PFSK-1 (cell line): Measurements from ENCODE around the gene CCNDBP1.

Source experiments
- FOXP2 ChIP-seq: optimal IDR thresholded peaks from 2 replicates; pipeline ENCODE3; 2011; ENCODE audit warnings: borderline replicate concordance, control low read depth, inconsistent platforms; ENCODE audit not compliant: insufficient read depth; ENCODE audit errors: extremely low read length, extremely low read depth
- POLR2AphosphoS5 ChIP-seq: IDR thresholded peaks from 2 replicates; pipeline ENCODE4 v1.6.1; 2012; ENCODE audit warnings: low read depth, mild to moderate bottlenecking, control low read depth, low read length, moderate library complexity
- SIN3A ChIP-seq: IDR thresholded peaks from 2 replicates; pipeline ENCODE4 v1.6.1; 2012; ENCODE audit warnings: mild to moderate bottlenecking, low read length, moderate library complexity, borderline replicate concordance; ENCODE audit not compliant: insufficient read depth
- TAF1 ChIP-seq: IDR thresholded peaks from 2 replicates; pipeline ENCODE4 v1.6.1; 2012; ENCODE audit warnings: low read length, control low read depth, borderline replicate concordance; ENCODE audit not compliant: insufficient read depth
- TF ChIP-seq, protein P1 (sequence below), 2 experiments: IDR thresholded peaks; 2 replicates each; pipeline versions ENCODE4 v1.6.1 to v1.8.0; 2011 to 2012; ENCODE audit warnings: low read depth in 2 of 2, low read length in 2 of 2, control low read depth in 1 of 2, inconsistent platforms in 1 of 2, mild to moderate bottlenecking in 1 of 2, moderate library complexity in 1 of 2; ENCODE audit not compliant: insufficient read depth in 1 of 2

The CCNDBP1 gene

DNA sequence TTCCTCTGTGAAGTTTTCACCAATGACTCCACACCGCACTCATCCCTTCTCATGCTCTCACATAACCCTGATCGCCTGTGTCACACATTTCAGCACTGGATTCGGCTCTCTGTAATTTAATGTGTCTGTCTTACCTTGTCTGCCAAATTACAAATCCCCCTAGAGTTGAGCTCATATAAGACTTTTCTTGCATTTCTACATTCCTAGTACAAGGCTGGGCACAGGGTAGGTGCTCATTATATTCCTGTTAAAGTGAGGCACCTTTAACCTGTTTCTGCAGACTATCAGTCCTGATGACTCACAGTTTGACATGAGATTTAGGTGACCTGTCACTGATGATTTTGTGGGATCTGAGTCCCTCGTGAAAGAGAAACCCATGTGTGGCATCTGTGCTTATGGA is 58.9 kb downstream of the CCNDBP1 start:
- TF ChIP-seq POLR2AphosphoS5 (no peak), SIN3A (no peak), FOXP2 (no peak), TAF1 (no peak)
- TF ChIP-seq, protein P1, sequence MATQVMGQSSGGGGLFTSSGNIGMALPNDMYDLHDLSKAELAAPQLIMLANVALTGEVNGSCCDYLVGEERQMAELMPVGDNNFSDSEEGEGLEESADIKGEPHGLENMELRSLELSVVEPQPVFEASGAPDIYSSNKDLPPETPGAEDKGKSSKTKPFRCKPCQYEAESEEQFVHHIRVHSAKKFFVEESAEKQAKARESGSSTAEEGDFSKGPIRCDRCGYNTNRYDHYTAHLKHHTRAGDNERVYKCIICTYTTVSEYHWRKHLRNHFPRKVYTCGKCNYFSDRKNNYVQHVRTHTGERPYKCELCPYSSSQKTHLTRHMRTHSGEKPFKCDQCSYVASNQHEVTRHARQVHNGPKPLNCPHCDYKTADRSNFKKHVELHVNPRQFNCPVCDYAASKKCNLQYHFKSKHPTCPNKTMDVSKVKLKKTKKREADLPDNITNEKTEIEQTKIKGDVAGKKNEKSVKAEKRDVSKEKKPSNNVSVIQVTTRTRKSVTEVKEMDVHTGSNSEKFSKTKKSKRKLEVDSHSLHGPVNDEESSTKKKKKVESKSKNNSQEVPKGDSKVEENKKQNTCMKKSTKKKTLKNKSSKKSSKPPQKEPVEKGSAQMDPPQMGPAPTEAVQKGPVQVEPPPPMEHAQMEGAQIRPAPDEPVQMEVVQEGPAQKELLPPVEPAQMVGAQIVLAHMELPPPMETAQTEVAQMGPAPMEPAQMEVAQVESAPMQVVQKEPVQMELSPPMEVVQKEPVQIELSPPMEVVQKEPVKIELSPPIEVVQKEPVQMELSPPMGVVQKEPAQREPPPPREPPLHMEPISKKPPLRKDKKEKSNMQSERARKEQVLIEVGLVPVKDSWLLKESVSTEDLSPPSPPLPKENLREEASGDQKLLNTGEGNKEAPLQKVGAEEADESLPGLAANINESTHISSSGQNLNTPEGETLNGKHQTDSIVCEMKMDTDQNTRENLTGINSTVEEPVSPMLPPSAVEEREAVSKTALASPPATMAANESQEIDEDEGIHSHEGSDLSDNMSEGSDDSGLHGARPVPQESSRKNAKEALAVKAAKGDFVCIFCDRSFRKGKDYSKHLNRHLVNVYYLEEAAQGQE (IDR thresholded peaks at IDR 0.05; ENCODE audit: insufficient read depth in 1 of 2, low read depth in 2 of 2, low read length in 2 of 2), result no peak

DNA sequence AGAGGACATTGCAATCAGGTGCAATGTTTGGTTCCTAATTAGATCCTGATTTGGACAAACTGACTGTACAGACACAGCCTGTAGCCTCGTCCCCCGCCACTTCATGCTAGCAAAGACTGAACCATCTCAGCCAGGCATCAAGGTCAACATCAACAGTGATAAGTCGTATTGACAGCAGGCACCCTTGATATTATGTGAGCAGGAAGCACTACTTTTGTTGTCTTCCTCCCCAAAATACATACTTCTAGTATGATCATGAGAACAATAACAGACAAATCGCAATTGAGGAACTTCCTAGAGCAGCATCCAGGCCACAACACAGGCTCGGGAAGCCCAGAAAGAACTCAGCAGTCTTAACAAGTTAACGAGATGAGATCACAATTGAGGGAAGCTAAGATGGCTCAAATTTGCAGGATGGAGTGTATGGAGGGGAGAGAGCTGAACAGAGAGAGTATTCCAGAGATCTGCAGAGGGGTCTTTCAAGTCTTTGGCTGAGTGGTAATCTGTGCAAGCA is 61.1 kb downstream of the CCNDBP1 start:
- TF ChIP-seq, protein P1 (IDR thresholded peaks at IDR 0.05; ENCODE audit: insufficient read depth in 1 of 2, low read depth in 2 of 2, low read length in 2 of 2), result no peak
- no peak for TF ChIP-seq FOXP2
- TF ChIP-seq SIN3A, result no peak
- no peak for TF ChIP-seq TAF1
- no peak for TF ChIP-seq POLR2AphosphoS5
